Measurements from ENCODE around the gene SPRN.
"Not testable (repeated sequence)": the region's sequence is repeated elsewhere in the genome, so short reads cannot be mapped to it uniquely, and the experiment has no call there.

SPRN gene

DNA sequence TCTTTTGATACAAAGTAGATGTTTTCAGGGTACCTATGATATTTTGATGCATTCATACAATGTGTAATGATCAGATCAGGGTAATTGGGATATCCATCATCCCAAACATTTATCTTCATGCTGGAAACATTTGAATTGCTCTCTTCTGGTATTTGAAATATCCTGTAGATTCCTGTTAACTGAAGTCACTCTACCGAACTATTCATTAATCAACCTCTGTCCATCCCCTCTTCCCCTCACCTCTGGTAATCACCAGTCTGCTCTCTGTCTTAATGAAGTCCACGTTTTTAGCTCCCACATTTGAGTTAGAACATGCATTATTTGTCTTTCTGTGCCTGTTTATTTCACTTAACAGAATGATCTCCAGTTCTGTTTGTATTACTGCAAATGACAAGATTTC, 19.2 kb downstream of the SPRN start:
- DNase-seq (ENCODE audit: low read depth): no peak

DNA sequence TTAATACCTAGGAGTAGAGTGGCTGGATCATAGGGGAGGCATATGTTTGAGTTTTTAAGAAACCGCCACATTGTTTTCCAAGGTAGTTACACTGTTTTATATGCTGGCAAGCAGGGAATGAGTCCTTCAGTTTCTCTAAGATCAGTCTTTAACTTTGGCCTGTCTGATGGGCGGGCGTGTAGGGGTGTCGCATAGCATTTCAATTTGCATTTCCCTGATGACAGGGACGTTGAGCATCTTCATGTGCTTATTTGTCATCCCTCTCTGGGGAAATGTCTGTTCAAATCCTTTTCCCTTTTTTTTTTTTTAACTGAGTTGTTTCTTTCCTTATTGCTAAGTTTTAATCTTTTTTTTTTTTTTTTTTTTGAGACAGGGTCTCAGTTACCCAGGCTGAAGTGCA, 20.6 kb downstream of the SPRN start:
- no peak for DNase-seq (ENCODE audit: low read depth)

DNA sequence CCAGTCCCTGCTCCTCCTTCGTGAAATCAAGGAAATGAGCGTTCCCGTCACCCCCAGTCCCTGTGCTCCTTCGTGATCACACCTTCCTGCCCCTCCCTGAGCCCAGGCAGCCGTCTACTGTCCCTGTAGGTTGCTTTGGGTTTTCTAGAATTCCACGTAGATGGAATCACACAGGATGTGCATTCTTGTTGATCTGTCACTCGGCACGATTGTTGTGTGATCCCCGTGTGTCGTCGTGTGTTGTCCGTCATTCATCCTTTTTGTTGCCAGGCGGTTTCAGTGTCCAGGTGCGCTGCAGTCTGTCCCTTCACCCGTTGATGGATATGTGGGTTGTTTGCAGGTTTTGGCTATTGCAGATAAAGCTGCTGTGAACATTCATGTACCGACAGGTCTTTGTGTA, 21.1 kb downstream of the SPRN start:
- DNase-seq (ENCODE audit: low read depth): no peak

DNA sequence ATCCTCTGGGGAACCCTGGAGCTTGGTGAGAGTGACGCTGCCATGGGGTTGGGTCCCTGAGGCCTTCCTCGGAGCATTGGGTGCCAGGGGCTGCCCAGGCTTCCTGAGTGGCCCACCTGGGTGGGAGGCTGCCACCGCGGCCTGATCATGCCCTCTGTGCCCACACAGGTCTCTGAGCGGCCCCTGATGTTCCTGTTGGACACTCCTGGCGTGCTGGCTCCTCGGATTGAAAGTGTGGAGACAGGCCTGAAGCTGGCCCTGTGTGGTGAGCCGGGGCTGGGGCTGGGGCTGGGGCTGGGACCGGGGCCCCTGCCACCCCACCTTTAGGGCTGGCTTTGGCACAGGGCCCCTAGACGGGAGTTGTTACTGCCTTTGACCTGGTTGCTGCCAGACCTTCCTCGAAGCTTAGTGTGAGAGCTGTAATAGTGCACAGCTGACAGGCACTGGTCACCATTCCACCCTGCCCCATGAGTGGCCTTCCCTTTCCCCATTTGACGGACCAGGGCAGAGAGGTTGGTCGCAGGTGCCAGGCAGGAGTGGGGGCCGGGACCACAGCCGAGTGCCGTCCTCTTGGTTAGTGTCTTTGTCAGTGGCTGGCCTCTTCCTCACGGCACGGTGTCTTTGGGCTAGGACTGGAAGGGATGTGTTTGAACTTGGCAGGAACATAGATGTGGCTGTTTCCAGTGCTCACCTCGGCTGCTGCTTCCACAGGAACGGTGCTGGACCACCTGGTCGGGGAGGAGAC, 22.3 kb downstream of the SPRN start:
- no peak for DNase-seq (ENCODE audit: low read depth)

DNA sequence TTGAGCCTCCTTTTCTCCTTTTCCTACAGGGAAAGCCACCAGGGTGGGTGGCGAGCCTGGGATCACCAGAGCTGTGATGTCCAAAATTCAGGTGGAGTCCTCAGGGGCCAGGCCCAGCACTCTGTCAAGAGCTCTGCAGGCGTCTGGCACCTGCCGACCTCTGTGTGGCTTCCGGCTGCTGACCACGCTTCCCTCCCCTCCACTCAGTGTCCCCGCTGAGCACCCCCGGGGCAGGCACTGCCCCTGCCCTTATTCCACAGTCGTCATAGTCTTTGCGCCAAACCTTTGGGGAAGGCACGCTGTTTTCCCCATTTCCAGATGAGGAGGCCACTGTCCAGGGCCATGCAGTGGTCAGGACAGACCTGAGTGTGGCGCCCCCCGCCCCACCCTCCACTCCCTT, 22.9 kb downstream of the SPRN start:
- DNase-seq (ENCODE audit: low read depth): no peak

DNA sequence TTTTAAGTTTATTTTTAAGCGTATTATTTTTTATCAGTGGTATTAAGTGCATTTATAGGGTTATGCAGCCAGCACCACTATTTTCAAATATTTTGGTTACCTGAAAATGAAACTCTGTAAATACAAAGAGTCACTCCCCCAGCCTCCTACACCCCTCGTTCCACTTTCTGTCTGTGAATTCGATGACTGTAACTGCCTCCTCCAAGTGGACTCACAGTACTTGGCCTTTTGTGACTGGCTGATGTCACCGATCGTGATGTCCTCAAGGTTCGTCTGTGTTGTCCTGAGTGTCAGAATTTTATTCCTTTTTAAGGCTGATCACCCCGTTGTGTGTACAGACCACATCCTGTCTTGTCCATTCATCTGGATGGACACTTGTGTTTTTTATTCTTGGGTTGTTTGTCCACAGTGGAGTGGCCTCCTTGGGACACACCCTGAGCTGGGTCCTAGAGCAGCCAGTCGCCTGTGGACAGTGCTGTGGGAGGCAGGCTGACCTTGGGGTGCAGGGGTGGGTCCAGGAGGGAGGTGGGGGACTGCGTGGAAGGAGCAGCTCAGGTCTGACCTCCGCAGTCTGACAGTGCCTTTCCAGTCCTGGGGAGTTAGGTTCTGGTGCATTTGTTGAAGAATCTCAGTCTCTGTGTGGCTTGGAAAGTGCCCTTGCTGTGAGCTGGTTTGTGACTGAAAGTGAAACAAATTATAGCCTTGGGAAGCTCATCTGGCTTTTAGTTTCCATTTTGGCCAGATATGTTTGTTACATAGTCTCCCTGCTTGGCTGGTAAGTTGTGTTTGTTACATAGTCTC, 23.6 kb downstream of the SPRN start:
- no peak for DNase-seq (ENCODE audit: low read depth)

DNA sequence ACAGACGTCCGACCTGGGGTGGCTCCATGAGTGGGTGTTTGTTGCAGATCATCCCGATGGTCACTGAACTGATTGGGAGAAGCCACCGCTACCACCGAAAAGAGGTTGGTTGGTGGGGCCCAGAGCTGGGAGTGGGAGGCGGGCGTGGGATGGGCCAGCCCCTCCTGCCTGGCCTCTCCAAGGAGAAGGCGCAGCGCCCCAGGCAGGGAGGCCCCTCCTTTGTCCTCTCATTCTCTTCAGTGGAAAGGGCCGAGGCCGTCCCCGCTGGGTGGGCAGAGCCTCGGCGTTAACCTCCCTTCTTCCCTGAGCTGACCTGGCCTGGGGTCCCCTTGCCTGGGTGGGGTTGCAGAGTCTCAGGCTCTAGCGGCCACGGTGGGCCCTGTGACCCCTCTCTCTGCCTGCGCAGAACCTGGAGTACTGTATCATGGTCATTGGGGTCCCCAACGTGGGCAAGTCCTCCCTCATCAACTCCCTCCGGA, 25.3 kb downstream of the SPRN start:
- DNase-seq (ENCODE audit: low read depth): no peak

DNA sequence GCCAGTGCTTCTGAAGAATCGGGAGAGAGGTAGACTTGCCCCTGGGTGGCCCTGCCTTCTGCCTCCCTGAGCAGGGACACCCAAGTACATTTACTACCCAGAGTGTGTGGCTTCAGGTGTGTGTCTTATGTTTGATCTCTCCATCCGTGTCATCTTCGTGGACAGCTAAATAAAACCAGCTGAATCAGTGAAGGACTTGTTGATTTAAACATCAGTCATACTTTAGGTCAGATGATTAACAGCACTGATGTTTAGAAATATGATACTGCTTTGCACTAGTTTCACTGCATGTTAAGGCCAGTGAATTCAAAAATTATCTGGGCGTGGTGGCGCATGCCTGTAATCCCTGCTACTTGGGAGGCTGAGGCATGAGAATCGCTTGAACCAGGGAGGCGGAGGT, 26.5 kb downstream of the SPRN start:
- DNase-seq (ENCODE audit: low read depth): no peak

DNA sequence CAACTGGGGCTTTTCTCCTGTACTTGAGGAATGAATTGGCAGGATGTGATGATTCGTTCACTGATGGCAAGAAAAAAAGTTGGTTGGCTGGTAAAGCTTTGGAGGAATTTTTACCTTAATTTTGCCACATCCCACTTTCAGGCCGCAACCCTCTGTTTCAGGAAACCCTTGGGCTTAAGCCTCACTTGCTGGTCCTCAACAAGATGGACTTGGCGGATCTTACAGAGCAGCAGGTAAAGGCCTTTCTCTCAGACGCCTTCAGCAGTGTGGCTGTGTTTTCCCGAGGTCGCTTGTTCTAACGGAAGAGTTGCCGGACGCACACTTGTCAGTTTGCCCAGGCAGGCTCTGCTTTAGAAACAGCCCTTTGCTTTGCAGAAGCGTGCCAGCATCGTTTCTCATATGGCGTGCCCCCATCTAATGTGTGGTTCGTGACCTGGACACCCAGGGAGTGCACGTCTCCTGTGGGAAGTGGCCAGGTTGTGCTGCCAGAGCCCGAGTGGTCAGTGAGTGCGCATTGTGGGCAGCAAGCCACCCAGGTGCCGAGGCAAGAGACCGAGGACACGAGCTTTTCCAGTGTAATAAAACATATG, 28.3 kb downstream of the SPRN start:
- DNase-seq (ENCODE audit: low read depth): no peak

DNA sequence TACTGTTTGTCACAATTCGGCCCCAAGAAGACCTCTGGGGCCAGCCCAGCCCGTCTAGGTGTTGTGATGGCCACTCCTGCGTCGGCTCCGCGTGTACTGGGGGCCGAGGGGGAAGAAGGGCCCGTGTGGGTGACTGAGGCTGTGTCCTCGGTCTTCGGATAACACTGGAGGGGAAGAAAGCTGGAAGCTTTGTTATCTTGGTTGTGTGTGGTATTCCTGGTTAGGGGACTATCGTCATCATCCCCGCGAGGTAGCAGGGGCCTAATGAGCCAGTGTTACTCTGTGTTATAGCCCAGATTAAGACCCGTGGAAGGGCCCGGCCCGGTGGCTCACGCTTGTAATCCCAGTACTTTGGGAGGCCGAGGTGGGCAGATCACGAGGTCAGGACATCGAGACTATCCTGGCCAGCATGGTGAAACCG, 29.6 kb downstream of the SPRN start:
- DNase-seq (ENCODE audit: low read depth): no peak

DNA sequence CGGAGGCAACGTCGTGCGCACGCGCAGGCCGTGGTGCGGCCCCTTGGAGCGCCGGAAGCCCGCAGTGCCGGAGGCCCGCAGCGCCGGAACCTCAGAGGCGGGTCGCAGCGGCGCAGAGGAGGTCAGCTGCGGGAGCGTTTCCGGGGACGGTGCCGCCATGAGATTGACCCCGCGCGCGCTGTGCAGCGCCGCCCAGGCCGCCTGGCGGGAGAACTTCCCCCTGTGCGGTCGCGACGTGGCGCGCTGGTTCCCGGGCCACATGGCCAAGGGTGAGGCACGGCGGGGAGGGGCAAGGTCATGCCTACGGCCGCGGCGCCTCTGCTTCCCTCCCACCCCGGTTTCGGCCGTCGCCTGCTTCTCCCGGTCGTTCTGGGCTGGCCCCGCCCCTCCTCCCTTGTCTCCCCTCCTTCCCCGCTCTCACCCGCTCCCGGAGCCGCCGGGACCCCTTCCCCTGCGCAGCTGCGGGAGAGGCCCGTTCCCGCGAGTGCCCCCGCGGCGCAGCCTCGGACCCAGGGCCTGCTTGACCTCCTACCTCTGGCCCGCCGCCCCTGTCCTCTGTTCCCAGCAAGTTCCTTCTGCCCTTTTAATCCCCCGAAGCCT, 30.3 kb downstream of the SPRN start, which contains the start of gene MTG1:
TSS of gene MTG1 (plus strand) at position 94 of the 600 bp plus-strand sequence. CDS start at position 158, 64 bp downstream.
- DNase-seq (ENCODE audit: low read depth): peak; percentile 86

DNA sequence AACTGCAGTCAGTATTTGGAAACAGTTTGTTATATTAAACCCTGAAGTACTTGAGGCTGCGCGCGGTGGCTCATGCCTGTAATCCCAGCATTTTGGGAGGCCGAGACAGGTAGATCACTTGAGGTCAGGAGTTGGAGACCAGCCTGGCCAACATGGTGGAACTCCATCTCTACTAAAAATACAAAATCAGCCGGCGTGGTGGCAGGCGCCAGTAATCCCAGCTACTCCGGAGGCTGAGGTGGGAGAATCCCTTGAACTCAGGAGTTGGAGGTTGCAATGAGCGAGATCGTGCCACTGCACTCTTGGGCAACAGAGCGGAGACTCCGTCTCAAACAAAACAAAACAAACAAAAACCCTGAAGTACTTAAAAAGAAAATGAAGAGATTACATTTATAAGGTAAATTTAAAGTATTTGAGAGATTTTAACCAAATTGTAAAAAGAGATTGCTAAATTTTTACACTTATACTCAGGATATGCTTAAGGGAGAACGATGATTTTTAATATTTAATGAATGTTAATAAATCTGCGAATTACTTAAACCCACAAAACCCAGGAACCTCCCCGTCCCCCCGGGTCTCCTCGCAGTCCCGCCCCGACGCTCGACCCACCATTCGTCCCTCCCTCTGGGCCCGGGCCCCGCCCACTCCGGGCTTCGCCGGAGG, 30.9 kb downstream of the SPRN start:
- no peak for DNase-seq (ENCODE audit: low read depth)

DNA sequence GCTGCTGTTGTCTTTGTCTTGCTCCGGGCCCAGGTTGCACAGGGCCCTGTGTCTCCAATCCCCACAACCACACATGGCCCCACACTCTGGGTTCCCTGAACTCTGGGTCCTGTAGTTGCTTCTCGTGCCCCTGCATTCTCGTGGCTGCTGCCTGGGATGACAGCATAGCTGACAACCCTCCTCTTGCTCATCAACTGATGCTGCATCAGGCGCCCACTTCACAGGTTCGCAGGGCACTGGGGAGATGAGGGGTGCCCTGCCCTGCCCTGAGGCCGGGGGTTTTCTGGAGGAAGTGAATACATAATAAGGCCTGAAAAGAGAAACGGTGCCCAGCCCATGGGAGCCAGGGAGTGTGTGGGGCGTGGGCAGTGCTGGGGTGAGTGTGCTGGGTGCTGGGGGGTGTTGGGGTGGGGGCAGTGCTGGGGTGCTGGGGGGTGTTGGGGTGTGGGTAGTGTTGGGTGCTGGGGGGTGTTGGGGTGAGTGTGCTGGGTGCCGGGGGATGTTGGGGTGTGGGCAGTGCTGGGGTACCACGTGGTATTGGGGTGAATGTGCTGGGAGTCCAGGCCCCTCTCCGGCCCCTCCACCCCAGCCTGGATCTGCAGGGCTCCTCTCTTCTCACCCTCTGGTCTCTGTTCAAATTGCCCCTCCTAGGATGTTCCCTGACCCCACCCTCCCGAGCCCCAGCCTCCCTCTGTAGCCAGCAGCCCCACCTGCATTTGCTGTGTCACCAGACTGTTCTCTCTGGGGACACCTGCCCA, 32.5 kb downstream of the SPRN start:
- no peak for DNase-seq (ENCODE audit: low read depth)

DNA sequence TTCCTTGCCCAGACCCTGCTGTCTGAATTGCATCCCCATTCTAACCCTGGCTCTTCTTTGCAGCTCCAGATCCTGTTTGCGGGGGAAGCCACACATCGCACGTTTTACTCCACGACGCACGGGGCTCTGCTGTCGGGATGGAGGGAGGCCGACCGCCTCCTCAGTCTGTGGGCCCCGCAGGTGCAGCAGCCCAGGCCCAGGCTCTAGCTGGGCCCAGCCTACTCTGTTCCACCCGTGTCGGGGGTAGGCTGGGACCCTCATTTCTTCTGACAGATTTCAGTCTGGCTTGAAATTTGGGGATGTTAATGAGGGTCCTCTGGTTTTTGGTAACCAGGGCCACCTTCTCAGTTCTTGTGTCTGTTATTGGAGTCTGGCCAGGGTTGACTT, 33.2 kb downstream of the SPRN start:
- no peak for DNase-seq (ENCODE audit: low read depth)

DNA sequence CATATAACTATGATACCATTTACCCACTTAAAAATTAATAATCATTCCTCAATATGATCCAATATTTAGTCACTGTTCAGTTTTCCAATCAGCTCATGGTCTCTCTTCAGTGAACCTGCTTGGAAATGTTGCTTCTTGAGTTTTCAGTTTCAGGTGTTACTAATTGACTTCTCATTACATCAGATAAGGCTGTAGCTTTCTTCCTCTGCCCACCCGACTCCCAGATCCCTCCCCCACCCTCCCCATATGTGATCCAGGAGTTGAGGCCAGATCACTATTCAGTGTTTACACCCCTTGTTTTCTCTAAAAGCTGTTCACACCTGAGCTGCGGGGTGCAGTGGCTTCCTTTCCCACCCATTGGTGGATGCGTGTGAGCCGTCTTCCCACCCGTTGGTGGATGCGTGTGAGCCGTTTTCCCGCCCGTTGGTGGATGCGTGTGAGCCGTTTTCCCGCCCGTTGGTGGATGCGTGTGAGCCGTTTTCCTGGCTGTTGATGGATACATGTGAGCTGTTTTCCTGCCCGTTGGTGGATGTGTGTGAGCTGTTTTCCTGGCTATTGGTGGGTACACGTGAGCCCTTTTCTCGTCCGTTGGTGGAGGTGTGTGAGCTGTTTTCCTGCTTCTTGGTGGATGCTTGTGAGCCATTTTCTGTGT, 33.7 kb downstream of the SPRN start:
- DNase-seq (ENCODE audit: low read depth): no peak

DNA sequence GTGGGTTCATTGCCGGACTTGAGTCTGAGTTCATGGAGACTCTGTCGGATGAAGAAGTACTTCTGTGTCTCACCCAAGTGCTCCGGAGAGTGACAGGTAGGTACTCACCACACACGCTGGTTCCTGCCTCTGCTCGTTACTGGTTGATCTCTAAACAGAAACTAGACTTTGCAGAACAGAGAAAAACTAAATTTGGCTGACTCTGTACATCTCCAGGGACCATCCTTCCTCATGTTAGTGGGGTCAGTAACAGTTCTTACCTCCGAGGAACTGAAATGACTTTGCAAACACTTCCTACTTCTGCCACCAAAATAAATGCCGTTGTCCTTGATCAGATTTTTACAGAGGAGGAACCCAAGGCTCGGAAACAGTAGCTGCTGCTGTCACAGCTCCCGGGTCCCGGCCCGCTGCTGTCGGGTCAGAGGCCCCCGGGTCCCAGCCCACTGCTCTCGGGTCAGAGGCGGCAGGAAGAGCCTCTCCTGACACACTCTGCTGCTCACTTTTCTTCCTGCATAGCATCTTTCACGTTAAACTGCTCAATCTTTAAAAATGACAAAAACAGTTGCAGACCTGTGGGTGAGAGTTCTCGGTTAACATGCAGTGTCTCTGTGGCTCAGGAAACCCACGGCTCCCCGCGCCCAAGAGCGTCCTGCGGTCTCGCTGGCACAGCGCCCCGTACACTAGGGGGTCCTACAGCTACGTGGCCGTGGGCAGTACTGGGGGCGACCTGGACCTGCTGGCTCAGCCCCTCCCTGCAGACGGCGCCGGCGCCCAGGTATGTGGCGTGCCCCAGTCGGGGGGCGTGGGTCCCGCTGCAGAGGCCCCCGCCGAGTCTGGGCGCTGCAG, 35.2 kb downstream of the SPRN start:
- no peak for DNase-seq (ENCODE audit: low read depth)

DNA sequence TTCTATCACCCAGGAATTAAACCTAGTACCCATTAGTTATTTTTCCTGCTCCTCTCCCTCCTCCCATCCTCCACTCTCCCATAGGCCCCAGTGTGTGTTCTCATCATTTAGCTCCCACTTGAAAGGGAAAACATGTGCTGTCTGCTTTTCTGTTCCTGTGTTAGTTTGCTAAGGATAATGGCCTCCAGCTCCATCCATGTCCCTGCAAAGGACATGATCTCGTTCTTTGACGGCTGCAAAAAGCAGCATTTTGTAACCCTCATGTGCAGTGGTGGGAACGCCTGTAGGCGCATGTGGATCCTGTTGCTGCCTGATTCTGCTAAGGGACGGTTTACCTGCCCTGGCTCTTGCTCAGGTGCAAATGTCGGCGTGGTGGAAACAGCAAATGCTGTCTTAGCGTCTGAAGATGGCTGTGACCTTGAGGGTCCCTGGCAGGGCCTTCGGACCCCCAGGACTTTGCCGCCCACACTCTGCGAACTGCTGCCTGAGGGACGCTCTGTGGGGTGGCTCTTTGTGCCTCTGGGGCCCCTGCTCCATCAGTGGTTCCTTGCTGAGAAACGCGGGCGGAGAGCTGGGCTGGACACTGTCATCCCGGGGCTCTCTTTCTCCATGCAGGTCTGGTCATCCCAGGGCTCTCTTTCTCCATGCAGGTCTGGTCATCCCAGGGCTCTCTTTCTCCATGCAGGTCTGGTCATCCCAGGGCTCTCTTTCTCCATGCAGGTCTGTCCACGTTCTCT, 36.0 kb downstream of the SPRN start:
- no peak for DNase-seq (ENCODE audit: low read depth)

DNA sequence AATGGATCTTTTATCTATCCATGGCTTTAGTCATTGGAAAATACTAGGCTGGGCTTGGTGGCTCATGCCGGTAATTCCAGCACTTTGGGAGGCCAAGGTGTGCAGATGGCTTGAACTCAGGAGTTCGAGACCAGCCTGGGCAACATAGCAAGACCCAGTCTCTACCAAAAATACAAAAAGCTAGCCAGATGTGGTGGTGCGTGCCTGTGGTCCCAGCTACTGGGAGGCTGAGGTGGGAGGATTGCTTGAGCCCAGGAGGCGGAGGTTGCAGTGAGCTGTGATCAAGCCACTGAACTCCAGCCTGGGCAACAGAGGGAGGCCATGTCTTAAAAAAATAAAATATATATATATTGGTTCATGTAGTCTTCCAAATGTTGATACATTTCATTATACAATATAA, 37.5 kb downstream of the SPRN start:
- DNase-seq (ENCODE audit: low read depth): not testable (repeated sequence)

DNA sequence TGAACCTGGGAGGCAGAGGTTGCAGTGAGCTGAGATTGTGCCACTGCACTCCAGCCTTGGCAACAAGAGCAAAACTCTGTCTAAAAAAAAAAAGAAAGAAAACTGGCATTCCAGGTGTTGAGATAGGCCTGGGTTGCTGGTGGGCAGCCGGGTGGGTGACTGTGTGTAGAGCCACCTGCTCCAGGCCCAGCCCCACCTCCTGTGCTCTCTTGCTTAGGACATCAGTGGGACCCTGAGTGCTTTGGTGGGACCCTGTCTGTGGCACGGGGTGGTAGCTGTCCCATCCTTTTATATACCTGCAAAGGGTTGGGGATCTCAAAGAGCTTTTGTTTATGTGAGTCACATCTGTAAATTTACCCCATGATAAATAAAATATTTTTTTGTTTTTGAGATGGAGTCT, 39.2 kb downstream of the SPRN start:
- DNase-seq (ENCODE audit: low read depth): no peak
